Testis (tissue), 3 donors: Measurements from ENCODE around the gene KIF23. TPM values are rescaled to one million over a fixed set of nuclear protein-coding genes. Genes with fewer than 3 reads are reported as not detected.

Experiments used
- polyA plus RNA-seq: library from polyadenylated mRNA; stranded (reverse); fragments of 350-450 nt; fragmentation: Illumina TruSeq; extraction: RNeasy Lipid Tissue Mini Kit (QIAGEN cat#74804); gene quantifications from one replicate; pipeline ENCODE4 v1.2.3, GENCODE V29; 2014; ENCODE audit warnings: low read depth, low replicate concordance; ENCODE audit not compliant: insufficient read depth
- small RNA-seq, 2 donors: library from RNA; depleted of rRNA; stranded (forward); fragments of <200 nt; gene quantifications; one replicate each; pipeline ENCODE3, GENCODE V24; 2016
- total RNA-seq, 2 donors: library from RNA; depleted of rRNA; stranded (reverse); fragments of >200 nt; gene quantifications; one replicate each; pipeline ENCODE4 v1.2.3, GENCODE V29; 2016

The KIF23 gene
- total and polyA plus RNA-seq, 3 donors from 2014 or later, result 17.1 to 28.4 (median 23.9) TPM

Small RNAs within 50 kb of the gene (small RNA-seq; reads per million reads assigned to genes)
- gene RF00012, result 0 reads per million in 2 donors

Other genes starting within 250 kb of the KIF23 start
- under 1 TPM; 0.25 to 0.31 TPM for gene PAQR5, start 115.4 kb upstream of the KIF23 start, total RNA-seq
- 4.5 TPM for gene PAQR5, start 115.4 kb upstream of the KIF23 start, polyA plus RNA-seq
- gene RPLP1, start 38.5 kb downstream of the KIF23 start, total RNA-seq, result 100 to 1,000 TPM; 245 to 513 TPM
- 1,127 TPM for gene RPLP1, start 38.5 kb downstream of the KIF23 start, polyA plus RNA-seq